Choroid plexus epithelial cell (primary cell): ENCODE data around the gene TAS1R3.

ENCODE experiments used
- DNase-seq: peaks from one replicate; pipeline ENCODE4 v3.0.0-alpha.2; 2010; ENCODE audit warnings: low read depth
- H3K4me3 ChIP-seq: 2 replicates; pipeline ENCODE4 v1.5.1; 2011; ENCODE audit warnings: low read depth, mild to moderate bottlenecking, control low read depth, low read length, moderate library complexity
- CTCF ChIP-seq: conservative IDR thresholded peaks from 2 replicates; pipeline ENCODE4 v1.5.1; 2011; ENCODE audit warnings: low read depth, mild to moderate bottlenecking, control low read depth, inconsistent platforms, low read length, moderate library complexity

The TAS1R3 gene

DNA sequence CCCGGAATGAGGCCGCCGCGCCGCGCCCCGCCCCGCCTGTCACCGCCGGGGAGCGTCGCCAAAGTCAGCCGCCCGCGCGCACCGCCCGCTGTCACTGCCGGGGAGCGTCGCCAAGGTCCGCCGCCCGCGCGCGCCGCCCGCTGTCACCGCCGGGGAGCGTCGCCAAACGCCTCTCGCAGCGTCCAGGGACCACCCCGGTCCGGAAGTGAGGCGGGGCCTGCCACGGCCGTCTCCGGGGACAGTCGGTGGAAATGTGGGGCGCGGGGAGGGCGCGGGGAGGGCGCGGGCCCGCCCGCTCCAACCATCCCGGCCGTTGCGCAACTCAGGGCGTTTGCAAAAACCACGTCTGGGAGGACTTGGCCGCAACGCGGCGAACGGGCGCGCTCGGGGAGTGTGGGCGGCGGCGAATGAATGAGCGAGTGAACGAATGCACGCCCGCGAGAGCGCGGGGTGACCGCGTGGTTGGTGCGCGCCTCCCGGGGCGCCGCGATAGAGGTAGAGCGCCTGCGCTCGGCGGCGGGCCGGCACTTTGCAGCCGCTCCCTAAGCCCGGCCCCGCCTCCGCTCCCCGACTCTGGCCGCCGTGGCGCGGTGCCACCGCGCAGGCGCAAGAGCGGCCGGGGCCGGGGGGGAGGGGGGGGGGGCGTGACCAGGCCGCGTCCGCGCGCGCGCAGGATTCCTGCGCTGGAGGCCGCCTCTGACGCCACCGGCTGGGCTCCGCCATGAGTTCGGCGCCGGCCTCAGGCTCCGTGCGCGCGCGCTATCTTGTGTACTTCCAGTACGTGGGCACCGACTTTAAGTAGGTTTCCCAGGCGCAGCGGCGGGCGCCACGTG, 22.9 kb upstream of the TAS1R3 start, which contains the start of the genes ACAP3 and PUSL1:
Gene ACAP3, minus strand, starts transcription at position 8 of the 833 bp plus-strand sequence. CDS start 115 bp downstream, outside the sequence.
Gene PUSL1, plus strand, starts transcription at position 675 of the 833 bp plus-strand sequence. Its CDS starts 47 bp downstream, at position 722.
- H3K4me3 ChIP-seq = peak within 1 kb of the TSS; percentile 84
- no peak for TF ChIP-seq CTCF
- peak; percentile 95 for DNase-seq

- DNase-seq = no peak
- no peak for TF ChIP-seq CTCF
- peak overlapping the region; percentile 84 for H3K4me3 ChIP-seq
These were observed 22.3 kb upstream of the TAS1R3 start for GRCh38 chr1:1308756-1309250.

GRCh38 chr1:1309251-1310108, 21.6 kb upstream of the TAS1R3 start:
- no peak for TF ChIP-seq CTCF
- DNase-seq = no peak

GRCh38 chr1:1310109-1310385, 21.0 kb upstream of the TAS1R3 start:
- no peak for TF ChIP-seq CTCF
- H3K4me3 ChIP-seq = peak overlapping the region; percentile 84
- DNase-seq = no peak

More at GRCh38 chr1:1309251-1310108, 21.6 kb upstream of the TAS1R3 start:
- H3K4me3 ChIP-seq = peak overlapping the region; percentile 84

DNA sequence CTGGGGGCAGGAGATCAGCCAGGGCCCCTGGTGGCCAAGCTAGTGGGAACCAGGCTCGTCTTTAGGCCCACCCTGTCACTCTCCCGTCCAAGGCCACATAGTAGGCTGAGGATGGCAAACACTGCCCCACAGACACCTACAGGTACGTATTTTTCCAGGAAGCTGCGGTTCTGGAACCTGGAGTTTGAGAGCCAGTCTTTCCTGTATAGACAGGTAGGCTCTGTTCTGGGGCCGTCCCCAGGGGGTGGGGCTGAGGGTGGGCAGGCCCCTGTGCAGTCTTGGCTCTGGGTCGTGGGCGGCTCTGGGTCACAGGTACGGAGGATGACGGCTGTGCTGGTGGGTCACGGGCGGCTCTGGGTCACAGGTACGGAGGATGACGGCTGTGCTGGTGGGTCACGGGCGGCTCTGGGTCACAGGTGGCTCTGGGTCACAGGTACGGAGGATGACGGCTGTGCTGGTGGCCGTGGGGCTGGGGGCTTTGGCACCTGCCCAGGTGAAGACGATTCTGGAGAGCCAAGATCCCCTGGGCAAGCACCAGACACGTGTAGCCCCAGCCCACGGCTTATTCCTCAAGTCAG, 20.5 kb upstream of the TAS1R3 start:
- H3K4me3 ChIP-seq = no peak overlapping the region
- DNase-seq = no peak
- TF ChIP-seq CTCF = no peak

GRCh38 chr1:1311107-1312104, 19.7 kb upstream of the TAS1R3 start:
- no peak for DNase-seq
- H3K4me3 ChIP-seq = no peak overlapping the region
- TF ChIP-seq CTCF = no peak
